Esophagus squamous epithelium (tissue), 5 donors: ENCODE measurements around the gene AVEN. TPM values are rescaled to one million over a fixed set of nuclear protein-coding genes. Genes with fewer than 3 reads are reported as not detected.
"Not testable (repeated sequence)": the region's sequence is repeated elsewhere in the genome, so short reads cannot be mapped to it uniquely, and the experiment has no call there.

Experiments used
- DNase-seq: peaks from one replicate; lab custom pipeline; 2025; lab: John Stamatoyannopoulos, UW
- H3K27ac ChIP-seq, 4 donors: fragments of 200-600 bp; sonication (generic); one replicate each; pipeline ENCODE4 v1.5.1; 2016 to 2019; ENCODE audit warnings: mild to moderate bottlenecking in 1 of 4
- H3K27me3 ChIP-seq, 4 donors: fragments of 200-600 bp; sonication (generic); 1 replicate in 3 of 4; 2 replicates in 1 of 4; pipeline versions ENCODE4 v1.5.1 to v1.6.0; 2017 to 2021; ENCODE audit warnings: antibody characterized with exemption in 1 of 4
- H3K36me3 ChIP-seq, 3 donors: fragments of 200-600 bp; sonication (generic); one replicate each; pipeline ENCODE4 v1.5.1; 2016 to 2019
- H3K4me1 ChIP-seq, 3 donors: fragments of 200-600 bp; sonication (generic); one replicate each; pipeline ENCODE4 v1.5.1; 2017 to 2019
- H3K4me3 ChIP-seq, 4 donors: fragments of 200-600 bp; sonication (generic); 1 replicate in 3 of 4; 2 replicates in 1 of 4; pipeline ENCODE4 v1.5.1; 2016 to 2019; ENCODE audit warnings: mild to moderate bottlenecking in 2 of 4, moderate library complexity in 1 of 4
- H3K9me3 ChIP-seq, 3 donors: fragments of 200-600 bp; sonication (generic); one replicate each; pipeline ENCODE4 v1.5.1; 2016 to 2019
- CTCF ChIP-seq, 6 experiments: fragments of 450-650 bp in 4 of 6; fragments of 200-600 bp in 2 of 6; sonication (generic) in 2 of 6; IDR thresholded peaks; one replicate each; pipeline ENCODE4 v1.5.1; 2016 to 2019; ENCODE audit warnings: antibody characterized with exemption in 6 of 6, mild to moderate bottlenecking in 4 of 6, moderate library complexity in 4 of 6
- POLR2A ChIP-seq, 4 donors: fragments of 450-650 bp; IDR thresholded peaks; one replicate each; pipeline ENCODE4 v1.6.1; 2017; ENCODE audit warnings: antibody characterized with exemption in 4 of 4, mild to moderate bottlenecking in 4 of 4, moderate library complexity in 3 of 4
- WGBS, 2 donors: methylation state at CpG; one replicate each; pipeline ENCODE4 v1.1.5; 2018; 5-methylcytosine and 5-hydroxymethylcytosine counted together
- intact Hi-C: fragments of 100-400 bp; cut with DNase I; formaldehyde crosslinking; loops from one replicate; pipeline ENCODE4 v1.15.0; 2022
- total RNA-seq, 4 donors: library from RNA; depleted of rRNA; stranded (reverse); fragments of >200 nt; gene quantifications; one replicate each; pipeline ENCODE4 v1.1.0, GENCODE V29; 2016
- donor health status: DM: yes; HTN: yes; CAD: no.

The AVEN gene
- total RNA-seq, 4 donors from 2014 or later: 9.9 to 17.5 (median 16.5) TPM

GRCh38 chr15:34023907-34024306, 15.1 kb downstream of the AVEN start:
- intact Hi-C loops: no loop called here
- WGBS, 2 donors: 29 to 33% methylated on average over 1 of the region's 1 CpG
- H3K4me3 ChIP-seq: no peak overlapping the region

GRCh38 chr15:34019369-34019990, 19.5 kb downstream of the AVEN start:
- WGBS, 2 donors: 85 to 90% methylated on average over 3 of the region's 3 CpGs
- intact Hi-C loops: no loop called here
- no peak overlapping the region for H3K4me3 ChIP-seq
- TF ChIP-seq CTCF (IDR thresholded peaks at IDR 0.05) (no peak), POLR2A (IDR thresholded peaks at IDR 0.05) (no peak)
- no peaks in the 10 kb centered on the region for H3K9me3 ChIP-seq
- DNase-seq: no peak
- no peaks in the 10 kb centered on the region for H3K36me3 ChIP-seq
- H3K27ac ChIP-seq: no peak overlapping the region
- no peaks in the 10 kb centered on the region for H3K27me3 ChIP-seq
- H3K4me1 ChIP-seq: peaks cover 0 to 15% (median 14%) of the 10 kb centered on the region in 3 donors

More at GRCh38 chr15:34023907-34024306, 15.1 kb downstream of the AVEN start:
- no peak for DNase-seq
- Histone ChIP-seq H3K4me1 (peaks cover 0 to 15% (median 14%) of the 10 kb centered on the region in 3 donors), H3K27me3 (no peaks in the 10 kb centered on the region), H3K27ac (no peak overlapping the region), H3K9me3 (no peaks in the 10 kb centered on the region), H3K36me3 (no peaks in the 10 kb centered on the region)
- TF ChIP-seq POLR2A (IDR thresholded peaks at IDR 0.05) (no peak), CTCF (IDR thresholded peaks at IDR 0.05) (no peak)

GRCh38 chr15:34018738-34019137, 20.3 kb downstream of the AVEN start:
- H3K27ac ChIP-seq, H3K9me3 ChIP-seq, DNase-seq, H3K27me3 ChIP-seq, intact Hi-C loops, H3K4me3 ChIP-seq, H3K36me3 ChIP-seq: not testable (repeated sequence)
- 100% methylated on average over 2 of the region's 2 CpGs for WGBS, 2 donors
- H3K4me1 ChIP-seq: peaks cover 0 to 14% (median 14%) of the 10 kb centered on the region in 3 donors

GRCh38 chr15:34018021-34018645, 20.9 kb downstream of the AVEN start:
- Histone ChIP-seq H3K27me3 (no peaks in the 10 kb centered on the region), H3K36me3 (no peaks in the 10 kb centered on the region), H3K27ac (no peak overlapping the region), H3K9me3 (no peaks in the 10 kb centered on the region), H3K4me1 (peaks cover 0 to 8% (median 7%) of the 10 kb centered on the region in 3 donors), H3K4me3 (no peak overlapping the region)
- TF ChIP-seq CTCF (IDR thresholded peaks at IDR 0.05) (no peak), POLR2A (IDR thresholded peaks at IDR 0.05) (no peak)
- intact Hi-C loops: no loop called here
- 91 to 95% methylated on average over 14 to 16 of the region's 16 CpGs for WGBS, 2 donors
- no peak for DNase-seq

GRCh38 chr15:34014556-34014955, 24.4 kb downstream of the AVEN start:
- DNase-seq: no peak
- 71 to 87% methylated on average over 2 of the region's 2 CpGs for WGBS, 2 donors
- Histone ChIP-seq H3K4me1 (no peaks in the 10 kb centered on the region), H3K27me3 (no peaks in the 10 kb centered on the region), H3K27ac (no peak overlapping the region), H3K4me3 (no peak overlapping the region), H3K36me3 (no peaks in the 10 kb centered on the region), H3K9me3 (no peaks in the 10 kb centered on the region)
- intact Hi-C loops: no loop called here
- TF ChIP-seq CTCF (IDR thresholded peaks at IDR 0.05) (no peak), POLR2A (IDR thresholded peaks at IDR 0.05) (no peak)
